CD8-positive, alpha-beta memory T cell (primary cell): ENCODE data around the gene SBK3. TPM values are rescaled to one million over a fixed set of nuclear protein-coding genes. Genes with fewer than 3 reads are reported as not detected.

Source experiments
- CTCF ChIA-PET: fragments of 350-600 bp; sonication (Branson Sonifier 250); formaldehyde crosslinking; loops from one replicate; lab custom pipeline; 2021; ENCODE audit warnings: antibody characterized with exemption; lab: Charles Lee
- POLR2A ChIA-PET: fragments of 350-600 bp; sonication (Branson Sonifier 250); formaldehyde crosslinking; loops from one replicate; lab custom pipeline; 2021; ENCODE audit warnings: antibody characterized with exemption; lab: Charles Lee
- DNase-seq, 5 donors: peaks; one replicate each; pipeline versions ENCODE4 v3.0.0 to v3.0.0-alpha.2; 2020 to 2022; ENCODE audit warnings: mixed read lengths in 1 of 5
- H3K27ac ChIP-seq: one replicate; pipeline ENCODE4 v1.7.0; 2013; ENCODE audit warnings: low read depth, mild to moderate bottlenecking, low read length, moderate library complexity
- H3K27me3 ChIP-seq: 2 replicates; pipeline ENCODE4 v1.7.0; 2013; ENCODE audit warnings: low read length, mild to moderate bottlenecking; ENCODE audit not compliant: insufficient read depth, poor library complexity, severe bottlenecking
- H3K36me3 ChIP-seq: 2 replicates; pipeline ENCODE4 v1.7.0; 2013; ENCODE audit warnings: mild to moderate bottlenecking, low read length, moderate library complexity; ENCODE audit not compliant: insufficient read depth
- H3K4me1 ChIP-seq: 2 replicates; pipeline ENCODE4 v1.7.0; 2013; ENCODE audit warnings: mild to moderate bottlenecking, low read length, moderate library complexity; ENCODE audit not compliant: insufficient read depth
- H3K4me3 ChIP-seq: 2 replicates; pipeline ENCODE4 v1.7.0; 2013; ENCODE audit warnings: mild to moderate bottlenecking, low read length
- H3K9me3 ChIP-seq: 2 replicates; pipeline ENCODE4 v1.7.0; 2013; ENCODE audit warnings: mild to moderate bottlenecking, low read length
- H3K27ac Mint-ChIP-seq, 8 donors: one replicate each; pipeline ENCODE4 v1.8.0; 2020 to 2021; ENCODE audit warnings: mixed read lengths in 8 of 8, mild to moderate bottlenecking in 6 of 8, inconsistent platforms in 3 of 8, moderate library complexity in 3 of 8
- H3K27me3 Mint-ChIP-seq, 2 donors: one replicate each; pipeline ENCODE4 v1.8.0; 2020 to 2021; ENCODE audit warnings: mixed read lengths in 2 of 2, mild to moderate bottlenecking in 1 of 2, moderate library complexity in 1 of 2
- H3K36me3 Mint-ChIP-seq, 3 donors: one replicate each; pipeline ENCODE4 v1.8.0; 2020 to 2021; ENCODE audit warnings: mixed read lengths in 3 of 3, inconsistent platforms in 1 of 3, mild to moderate bottlenecking in 1 of 3
- H3K4me1 Mint-ChIP-seq, 3 donors: one replicate each; pipeline ENCODE4 v1.8.0; 2020 to 2021; ENCODE audit warnings: mixed read lengths in 3 of 3, inconsistent platforms in 1 of 3, mild to moderate bottlenecking in 1 of 3
- H3K4me3 Mint-ChIP-seq, 7 donors: one replicate each; pipeline ENCODE4 v1.8.0; 2020 to 2021; ENCODE audit warnings: mixed read lengths in 7 of 7, mild to moderate bottlenecking in 6 of 7, moderate library complexity in 4 of 7, inconsistent platforms in 2 of 7
- H3K9me3 Mint-ChIP-seq, 5 donors: one replicate each; pipeline ENCODE4 v1.8.0; 2020 to 2022; ENCODE audit warnings: mixed read lengths in 5 of 5, mild to moderate bottlenecking in 3 of 5, moderate library complexity in 2 of 5, inconsistent platforms in 1 of 5
- polyA plus RNA-seq: library from polyadenylated mRNA; unstranded; fragments of 300-500 nt; fragmentation: Illumina TruSeq; gene quantifications from one replicate; pipeline ENCODE4 v1.2.3, GENCODE V29; 2021
- total RNA-seq, 2 experiments: library from RNA; stranded (reverse); gene quantifications; one replicate each; pipeline ENCODE4 v1.2.3, GENCODE V29; 2021

The SBK3 gene
- total and polyA plus RNA-seq, 3 experiments from 2014 or later, result not detected

- Histone ChIP-seq H3K4me3 (no peak overlapping the region), H3K4me1 (no peaks in the 10 kb centered on the region), H3K27ac (no peak overlapping the region), H3K36me3 (no peaks in the 10 kb centered on the region), H3K27me3 (no peaks in the 10 kb centered on the region), H3K9me3 (no peaks in the 10 kb centered on the region)
- DNase-seq, result peak in 1 of 5 donors; percentile 28
- no peaks in the 10 kb centered on the region for H3K9me3 Mint-ChIP-seq
- no peak overlapping the region for H3K27ac Mint-ChIP-seq
- no peaks in the 10 kb centered on the region for H3K36me3 Mint-ChIP-seq
- no peaks in the 10 kb centered on the region for H3K4me1 Mint-ChIP-seq
- ChIA-PET CTCF (interaction anchor here (0.6 to 1.1 kb wide), 2 partner anchors 107 to 411 kb away, joined by 3 read pairs; no protein-coding TSS in a partner anchor), POLR2A (no interaction called here)
- no peak overlapping the region for H3K4me3 Mint-ChIP-seq
- peaks cover 12 to 33% of the 10 kb centered on the region in 2 donors for H3K27me3 Mint-ChIP-seq
Measured at GRCh38 chr19:55552620-55553019, 7.3 kb upstream of the SBK3 start.

DNA sequence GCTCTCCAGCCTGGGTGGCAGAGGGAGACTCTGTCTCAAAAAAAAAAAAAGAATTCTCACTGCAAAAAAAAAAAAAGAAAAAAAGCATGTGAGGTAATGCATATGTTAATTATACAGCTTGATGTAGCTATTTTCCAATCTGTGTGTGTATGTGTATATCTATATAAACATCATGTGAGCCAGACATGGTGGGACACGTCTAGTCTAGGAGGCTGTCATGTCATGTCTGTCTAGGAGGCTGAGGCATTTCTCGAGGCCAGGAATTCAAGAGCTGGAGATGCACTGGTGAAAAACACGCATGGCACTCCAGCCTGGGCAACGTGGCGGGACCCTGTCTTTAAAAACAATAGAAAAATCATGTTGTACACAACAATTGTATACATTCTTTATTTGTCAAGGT, 6.9 kb upstream of the SBK3 start:
- Histone ChIP-seq H3K27ac (no peak overlapping the region), H3K4me3 (no peak overlapping the region), H3K36me3 (no peaks in the 10 kb centered on the region), H3K9me3 (no peaks in the 10 kb centered on the region), H3K4me1 (no peaks in the 10 kb centered on the region), H3K27me3 (no peaks in the 10 kb centered on the region)
- Mint-ChIP-seq H3K4me3 (no peak overlapping the region), H3K9me3 (no peaks in the 10 kb centered on the region), H3K36me3 (no peaks in the 10 kb centered on the region), H3K27ac (no peak overlapping the region), H3K4me1 (no peaks in the 10 kb centered on the region), H3K27me3 (peaks cover 13 to 37% of the 10 kb centered on the region in 2 donors)
- ChIA-PET POLR2A (no interaction called here), CTCF (interaction anchor here (1.1 kb wide), 1 partner anchor 411 kb away, joined by 3 read pairs; no protein-coding TSS in a partner anchor)
- no peak for DNase-seq

DNA sequence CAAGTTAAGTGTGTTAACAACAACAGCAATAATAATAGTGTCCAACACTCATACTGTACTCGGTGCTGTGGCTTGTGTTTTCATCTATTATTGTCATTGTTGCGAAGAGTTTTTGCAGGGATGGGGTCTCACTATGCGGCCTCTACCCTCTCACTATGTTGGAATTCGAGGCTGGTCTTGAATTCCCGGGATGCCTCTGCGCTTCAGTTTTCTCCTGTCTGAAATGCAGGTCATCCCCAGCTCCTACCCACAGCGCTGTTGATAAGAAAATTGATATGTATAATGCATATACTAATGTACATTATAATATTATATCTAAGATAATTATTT, 4.9 kb upstream of the SBK3 start:
- CTCF ChIA-PET, result no interaction called here
- H3K9me3 ChIP-seq, result no peaks in the 10 kb centered on the region

GRCh38 chr19:55549500-55550320, 4.4 kb upstream of the SBK3 start:
- H3K4me1 Mint-ChIP-seq, result no peaks in the 10 kb centered on the region
- H3K27me3 Mint-ChIP-seq, result peaks cover 13 to 45% of the 10 kb centered on the region in 2 donors
- CTCF ChIA-PET, result no interaction called here

More for the DNA sequence above, 4.9 kb upstream of the SBK3 start:
- DNase-seq, result no peak
- Mint-ChIP-seq H3K36me3 (no peaks in the 10 kb centered on the region), H3K4me1 (no peaks in the 10 kb centered on the region), H3K27ac (no peak overlapping the region), H3K9me3 (no peaks in the 10 kb centered on the region), H3K4me3 (no peak overlapping the region), H3K27me3 (peaks cover 13 to 47% of the 10 kb centered on the region in 2 donors)
- H3K27me3 ChIP-seq, result no peaks in the 10 kb centered on the region
- H3K4me3 ChIP-seq, result no peak overlapping the region
- no peak overlapping the region for H3K27ac ChIP-seq
- H3K36me3 ChIP-seq, result no peaks in the 10 kb centered on the region
- POLR2A ChIA-PET, result no interaction called here
- H3K4me1 ChIP-seq, result no peaks in the 10 kb centered on the region

GRCh38 chr19:55546822-55547614, 1.7 kb upstream of the SBK3 start:
- ChIA-PET POLR2A (no interaction called here), CTCF (interaction anchor here (0.6 kb wide), 1 partner anchor 27 kb away, joined by 4 read pairs; no protein-coding TSS in a partner anchor)
- Histone ChIP-seq H3K9me3 (no peaks in the 10 kb centered on the region), H3K4me3 (no peak overlapping the region), H3K27me3 (no peaks in the 10 kb centered on the region), H3K36me3 (no peaks in the 10 kb centered on the region), H3K4me1 (no peaks in the 10 kb centered on the region), H3K27ac (peak overlapping the region; percentile 61)
- no peak for DNase-seq
- Mint-ChIP-seq H3K4me3 (no peak overlapping the region), H3K27me3 (peaks cover 11 to 41% of the 10 kb centered on the region in 2 donors), H3K36me3 (no peaks in the 10 kb centered on the region), H3K9me3 (no peaks in the 10 kb centered on the region), H3K27ac (no peak overlapping the region), H3K4me1 (no peaks in the 10 kb centered on the region)

More at GRCh38 chr19:55549500-55550320, 4.4 kb upstream of the SBK3 start:
- no peak overlapping the region for H3K4me3 Mint-ChIP-seq
- H3K4me3 ChIP-seq, result no peak overlapping the region
- POLR2A ChIA-PET, result no interaction called here
- no peak overlapping the region for H3K27ac Mint-ChIP-seq
- H3K36me3 Mint-ChIP-seq, result no peaks in the 10 kb centered on the region
- H3K27ac ChIP-seq, result no peak overlapping the region
- H3K36me3 ChIP-seq, result no peaks in the 10 kb centered on the region
- H3K9me3 ChIP-seq, result no peaks in the 10 kb centered on the region
- H3K9me3 Mint-ChIP-seq, result no peaks in the 10 kb centered on the region
- no peaks in the 10 kb centered on the region for H3K4me1 ChIP-seq
- DNase-seq, result peak in 1 of 5 donors; percentile 9
- no peaks in the 10 kb centered on the region for H3K27me3 ChIP-seq

- ChIA-PET CTCF (no interaction called here), POLR2A (no interaction called here)
- no peak overlapping the region for H3K27ac Mint-ChIP-seq
- no peaks in the 10 kb centered on the region for H3K4me1 Mint-ChIP-seq
- Histone ChIP-seq H3K4me1 (no peaks in the 10 kb centered on the region), H3K27ac (no peak overlapping the region), H3K27me3 (no peaks in the 10 kb centered on the region), H3K4me3 (no peak overlapping the region), H3K9me3 (no peaks in the 10 kb centered on the region), H3K36me3 (no peaks in the 10 kb centered on the region)
- DNase-seq, result no peak
- no peaks in the 10 kb centered on the region for H3K36me3 Mint-ChIP-seq
- H3K4me3 Mint-ChIP-seq, result no peak overlapping the region
- H3K9me3 Mint-ChIP-seq, result no peaks in the 10 kb centered on the region
- H3K27me3 Mint-ChIP-seq, result peaks cover 8 to 35% of the 10 kb centered on the region in 2 donors
Measured at GRCh38 chr19:55546011-55546410, 668 bp upstream of the SBK3 start.

- H3K4me3 Mint-ChIP-seq, result no peak overlapping the region
- ChIA-PET POLR2A (no interaction called here), CTCF (no interaction called here)
- H3K27me3 ChIP-seq, result no peaks in the 10 kb centered on the region
- H3K27ac ChIP-seq, result peak overlapping the region; percentile 27
- H3K36me3 ChIP-seq, result no peaks in the 10 kb centered on the region
- H3K9me3 Mint-ChIP-seq, result no peaks in the 10 kb centered on the region
- H3K4me3 ChIP-seq, result no peak overlapping the region
- H3K36me3 Mint-ChIP-seq, result no peaks in the 10 kb centered on the region
- peaks cover 8 to 35% of the 10 kb centered on the region in 2 donors for H3K27me3 Mint-ChIP-seq
- H3K4me1 Mint-ChIP-seq, result no peaks in the 10 kb centered on the region
- H3K9me3 ChIP-seq, result no peaks in the 10 kb centered on the region
- H3K27ac Mint-ChIP-seq, result no peak overlapping the region
- DNase-seq, result no peak
- H3K4me1 ChIP-seq, result no peaks in the 10 kb centered on the region
Measured at GRCh38 chr19:55544776-55545439, 435 bp downstream of the SBK3 start.

- H3K4me3 Mint-ChIP-seq, result no peak overlapping the region
- H3K4me1 Mint-ChIP-seq, result no peaks in the 10 kb centered on the region
- H3K36me3 Mint-ChIP-seq, result no peaks in the 10 kb centered on the region
- no peaks in the 10 kb centered on the region for H3K9me3 Mint-ChIP-seq
- no peaks in the 10 kb centered on the region for H3K4me1 ChIP-seq
- POLR2A ChIA-PET, result no interaction called here
- no peak overlapping the region for H3K27ac ChIP-seq
- no peak overlapping the region for H3K27ac Mint-ChIP-seq
- peaks cover 7 to 32% of the 10 kb centered on the region in 2 donors for H3K27me3 Mint-ChIP-seq
- no peaks in the 10 kb centered on the region for H3K36me3 ChIP-seq
- H3K4me3 ChIP-seq, result no peak overlapping the region
- H3K27me3 ChIP-seq, result no peaks in the 10 kb centered on the region
- no peaks in the 10 kb centered on the region for H3K9me3 ChIP-seq
- CTCF ChIA-PET, result no interaction called here
- DNase-seq, result no peak
Measured at GRCh38 chr19:55544014-55544413, 1.3 kb downstream of the SBK3 start.
